Thyroid gland (tissue), 4 donors: ENCODE data around the gene JPT2. TPM values are rescaled to one million over a fixed set of nuclear protein-coding genes. Genes with fewer than 3 reads are reported as not detected.

ENCODE experiments used
- DNase-seq, 2 donors: peaks; one replicate each; pipeline ENCODE4 v3.0.0-alpha.2; 2019
- H3K27ac ChIP-seq, 3 donors: fragments of 200-600 bp; sonication (generic); 1 replicate in 2 of 3; 2 replicates in 1 of 3; pipeline ENCODE4 v1.5.1; 2016 to 2019; ENCODE audit warnings: mild to moderate bottlenecking in 1 of 3, moderate library complexity in 1 of 3
- H3K27me3 ChIP-seq: fragments of 200-600 bp; sonication (generic); one replicate; pipeline ENCODE4 v1.5.1; 2019
- H3K36me3 ChIP-seq, 2 donors: fragments of 200-600 bp; sonication (generic); one replicate each; pipeline ENCODE4 v1.5.1; 2016 to 2019
- H3K4me1 ChIP-seq, 2 donors: fragments of 200-600 bp; sonication (generic); one replicate each; pipeline ENCODE4 v1.5.1; 2017 to 2019
- H3K4me3 ChIP-seq, 3 donors: fragments of 200-600 bp; sonication (generic); replicated peaks in 1 of 3; 1 replicate in 2 of 3; 2 replicates in 1 of 3; pipeline ENCODE4 v1.5.1; 2016; ENCODE audit warnings: mild to moderate bottlenecking in 1 of 3
- H3K9me3 ChIP-seq: fragments of 200-600 bp; sonication (generic); one replicate; pipeline ENCODE4 v1.5.1; 2017
- CTCF ChIP-seq, 6 experiments: fragments of 200-600 bp in 3 of 6; fragments of 450-650 bp in 3 of 6; sonication (generic) in 3 of 6; IDR thresholded peaks; one replicate each; pipeline ENCODE4 v1.5.1; 2016 to 2019; ENCODE audit warnings: antibody characterized with exemption in 6 of 6, mild to moderate bottlenecking in 2 of 6, inconsistent platforms in 1 of 6, moderate library complexity in 1 of 6
- POLR2A ChIP-seq, 2 donors: fragments of 450-650 bp; IDR thresholded peaks; one replicate each; pipeline ENCODE4 v1.6.1; 2017; ENCODE audit warnings: antibody characterized with exemption in 2 of 2, mild to moderate bottlenecking in 2 of 2, moderate library complexity in 1 of 2
- WGBS, 2 donors: methylation state at CpG; one replicate each; pipeline ENCODE4 v1.1.5; 2017; 5-methylcytosine and 5-hydroxymethylcytosine counted together
- intact Hi-C: fragments of 100-400 bp; cut with DNase I; formaldehyde crosslinking; loops from one replicate; pipeline ENCODE4 v1.15.1; 2023
- total RNA-seq, 4 donors: library from RNA; depleted of rRNA; stranded (reverse); fragments of >200 nt; gene quantifications; one replicate each; pipeline ENCODE4 v1.2.3, GENCODE V29; 2016

Gene JPT2
- total RNA-seq, 4 donors from 2014 or later: 30.8 to 50.3 (median 44.9) TPM

DNA sequence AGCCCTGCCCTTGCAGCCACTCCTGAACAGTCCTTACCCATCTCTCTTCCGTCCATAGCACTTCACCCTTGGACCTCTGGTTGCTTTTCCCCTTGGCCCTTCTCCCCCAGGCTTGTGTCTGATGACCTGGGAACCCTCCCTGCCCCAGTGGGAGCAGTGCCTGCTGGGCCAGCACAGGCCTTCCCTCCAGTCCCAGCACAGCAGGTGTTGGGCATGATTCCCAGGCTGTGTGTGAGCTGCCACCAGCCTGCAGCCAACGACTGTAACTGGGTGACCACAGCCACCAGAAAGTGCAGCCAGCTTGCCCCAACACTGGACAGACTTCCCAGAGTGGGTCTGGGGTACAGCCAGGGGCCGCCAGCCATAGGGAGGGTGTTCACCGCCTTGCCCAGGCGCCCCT is 35.9 kb upstream of the JPT2 start:
- H3K4me3 ChIP-seq: no peak overlapping the region
- WGBS, 2 donors: 91% methylated on average over 5 of the region's 5 CpGs
- intact Hi-C loops: no loop called here
- H3K27ac ChIP-seq: no peak overlapping the region
- no peaks in the 10 kb centered on the region for H3K27me3 ChIP-seq
- H3K9me3 ChIP-seq: no peaks in the 10 kb centered on the region
- H3K4me1 ChIP-seq: no peaks in the 10 kb centered on the region
- no peak for DNase-seq
- peaks cover 53 to 63% of the 10 kb centered on the region in 2 donors for H3K36me3 ChIP-seq
- TF ChIP-seq CTCF (IDR thresholded peaks at IDR 0.05) (no peak), POLR2A (IDR thresholded peaks at IDR 0.05) (no peak)

- Histone ChIP-seq H3K27ac (no peak overlapping the region), H3K9me3 (no peaks in the 10 kb centered on the region), H3K4me3 (no peak overlapping the region), H3K27me3 (no peaks in the 10 kb centered on the region), H3K4me1 (no peaks in the 10 kb centered on the region), H3K36me3 (peaks cover 50 to 58% of the 10 kb centered on the region in 2 donors)
- WGBS, 2 donors: 92 to 97% methylated on average over 11 of the region's 11 CpGs
- no peak for DNase-seq
- no peak for TF ChIP-seq CTCF (IDR thresholded peaks at IDR 0.05)
- intact Hi-C loops: no loop called here
Observed at GRCh38 chr16:1642753-1643152, 35.3 kb upstream of the JPT2 start.

DNA sequence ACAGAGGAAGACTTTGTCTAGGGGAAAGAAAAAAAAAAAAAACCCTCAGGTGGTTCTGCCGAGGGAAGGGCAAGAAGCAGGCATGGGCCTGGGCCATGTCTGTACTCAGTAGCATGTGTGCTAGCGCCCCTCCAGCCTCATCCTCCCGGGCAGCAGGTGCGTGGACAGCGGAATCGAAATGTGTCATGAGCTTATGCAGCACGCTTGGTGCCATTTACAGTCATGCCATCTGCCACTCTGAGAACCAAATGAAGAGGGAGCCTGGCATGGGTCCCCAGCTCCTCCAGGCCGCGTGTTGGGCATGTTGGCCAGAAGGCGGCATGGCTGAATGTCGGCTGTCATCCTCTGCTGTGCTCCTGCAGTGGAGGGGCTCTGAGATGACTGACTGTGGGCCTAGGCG is 34.6 kb upstream of the JPT2 start:
- Histone ChIP-seq H3K27ac (no peak overlapping the region), H3K9me3 (no peaks in the 10 kb centered on the region), H3K4me1 (no peaks in the 10 kb centered on the region), H3K4me3 (no peak overlapping the region), H3K27me3 (no peaks in the 10 kb centered on the region), H3K36me3 (peaks cover 42 to 50% of the 10 kb centered on the region in 2 donors)
- TF ChIP-seq POLR2A (IDR thresholded peaks at IDR 0.05) (no peak), CTCF (IDR thresholded peaks at IDR 0.05) (no peak)
- WGBS, 2 donors: 92 to 94% methylated on average over 10 to 12 of the region's 12 CpGs
- no peak for DNase-seq
- intact Hi-C loops: no loop called here

GRCh38 chr16:1645914-1646525 is 32.1 kb upstream of the JPT2 start:
- Histone ChIP-seq H3K4me3 (no peak overlapping the region), H3K27me3 (no peaks in the 10 kb centered on the region), H3K36me3 (peaks cover 21 to 32% of the 10 kb centered on the region in 2 donors), H3K9me3 (no peaks in the 10 kb centered on the region), H3K27ac (no peak overlapping the region), H3K4me1 (no peaks in the 10 kb centered on the region)
- 86% methylated on average over 13 of the region's 13 CpGs for WGBS, 2 donors
- intact Hi-C loops: no loop called here
- no peak for DNase-seq
- no peak for TF ChIP-seq POLR2A (IDR thresholded peaks at IDR 0.05)
- TF ChIP-seq CTCF (IDR thresholded peaks at IDR 0.05): no peak

DNA sequence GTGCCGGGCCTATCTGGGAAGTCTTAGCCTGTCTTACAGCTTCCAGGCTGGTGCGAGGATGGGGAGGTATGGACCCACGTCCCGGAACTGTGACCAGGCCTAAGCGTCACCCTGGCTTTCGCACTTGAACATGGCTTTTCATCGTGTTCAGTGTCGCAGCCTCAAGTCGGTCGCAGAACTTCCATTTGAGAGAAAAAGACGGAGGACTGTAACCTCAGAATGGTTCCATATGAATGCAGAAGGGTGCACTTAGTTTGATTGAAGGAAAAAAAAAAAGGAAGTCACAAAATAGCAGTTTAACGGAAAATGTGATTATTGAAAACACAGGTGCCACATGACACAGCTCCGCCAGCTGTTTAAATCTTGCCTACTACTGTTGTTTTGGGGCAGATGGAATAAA is 30.2 kb upstream of the JPT2 start:
- Histone ChIP-seq H3K27ac (no peak overlapping the region), H3K4me3 (no peak overlapping the region), H3K4me1 (no peaks in the 10 kb centered on the region), H3K36me3 (peaks cover 10 to 21% of the 10 kb centered on the region in 2 donors), H3K27me3 (no peaks in the 10 kb centered on the region), H3K9me3 (no peaks in the 10 kb centered on the region)
- no peak for TF ChIP-seq CTCF (IDR thresholded peaks at IDR 0.05)
- no peak for TF ChIP-seq POLR2A (IDR thresholded peaks at IDR 0.05)
- WGBS, 2 donors: 94 to 97% methylated on average over 13 of the region's 13 CpGs
- no peak for DNase-seq
- intact Hi-C loops: no loop called here
